ENCODE results near the gene FOXO3.

GRCh38 chr6:108622641-108623298, 62.1 kb downstream of the FOXO3 start:
- TF ChIP-seq CTCF (IDR thresholded peaks at IDR 0.05; ENCODE audit: low read depth, low read length, poor library complexity, severe bottlenecking) (no peak), EZH2phosphoT487 (IDR thresholded peaks at IDR 0.05; ENCODE audit: borderline replicate concordance, low read length) (no peak)

Measured in DOHH2 (cell line).